Mucosa of descending colon (tissue), 3 donors: Measurements from ENCODE around the gene RSPH6A. TPM values are rescaled to one million over a fixed set of nuclear protein-coding genes. Genes with fewer than 3 reads are reported as not detected.

ENCODE experiments used
- ATAC-seq: fragments of 200-7000 bp; cut with Tn5 transposase; one replicate; pipeline ENCODE4 v1.9.1; 2020; ENCODE audit warnings: mild to moderate bottlenecking, moderate library complexity
- DNase-seq, 3 donors: peaks; one replicate each; pipeline ENCODE4 v3.0.0-alpha.2; 2020
- H3K36me3 ChIP-seq: fragments of 200-600 bp; one replicate; pipeline ENCODE4 v1.8.0; 2021; ENCODE audit warnings: low read depth, mild to moderate bottlenecking
- H3K4me1 ChIP-seq: fragments of 200-600 bp; one replicate; pipeline ENCODE4 v1.8.0; 2021; ENCODE audit warnings: low read depth, mild to moderate bottlenecking
- H3K4me3 ChIP-seq: fragments of 200-600 bp; one replicate; pipeline ENCODE4 v1.8.0; 2021; ENCODE audit warnings: mild to moderate bottlenecking
- H3K9me3 ChIP-seq: fragments of 200-600 bp; one replicate; pipeline ENCODE4 v1.8.0; 2021; ENCODE audit warnings: mild to moderate bottlenecking
- intact Hi-C, 2 donors: fragments of 100-400 bp; cut with DNase I in 1 of 2; cut with micrococcal nuclease in 1 of 2; formaldehyde crosslinking; loops; one replicate each; pipeline versions ENCODE4 v1.11.0 to v1.11.1; 2022; cut with DNase I, micrococcal nuclease
- long read RNA-seq, 2 donors: library from polyadenylated mRNA; unstranded; transcript quantifications; one replicate each; pipeline ENCODE4 v2.0.0, GENCODE V29; 2019 to 2021
- total RNA-seq, 3 donors: library from RNA; stranded (reverse); fragmentation: NEBNext Ultra II Directional in 2 of 3; extraction: Animal tissue kit (Norgen Biotek cat#: 25700) in 2 of 3; gene quantifications; one replicate each; pipeline versions ENCODE4 v1.2.1 to v1.2.4, GENCODE V29; 2021 to 2023
- TF ChIP-seq, protein P1 (sequence below): fragments of 200-600 bp; IDR thresholded peaks from one replicate; pipeline ENCODE4 v1.8.0; 2022; ENCODE audit warnings: antibody characterized with exemption, mild to moderate bottlenecking
- donor health status: DM: no; HTN: no; CAD: no; lungs with moderate emphysema.
- donor health status: DM: no; HTN: no; CAD: no.
- donor health status: DM: no; HTN: yes; CAD: no.

Gene RSPH6A
- under 1 TPM; 0.16 to 0.24 (median 0.20) TPM for total RNA-seq
- long read RNA-seq, donor 1, result 0 reads
- long read RNA-seq, donor 2, result 0 reads

DNA sequence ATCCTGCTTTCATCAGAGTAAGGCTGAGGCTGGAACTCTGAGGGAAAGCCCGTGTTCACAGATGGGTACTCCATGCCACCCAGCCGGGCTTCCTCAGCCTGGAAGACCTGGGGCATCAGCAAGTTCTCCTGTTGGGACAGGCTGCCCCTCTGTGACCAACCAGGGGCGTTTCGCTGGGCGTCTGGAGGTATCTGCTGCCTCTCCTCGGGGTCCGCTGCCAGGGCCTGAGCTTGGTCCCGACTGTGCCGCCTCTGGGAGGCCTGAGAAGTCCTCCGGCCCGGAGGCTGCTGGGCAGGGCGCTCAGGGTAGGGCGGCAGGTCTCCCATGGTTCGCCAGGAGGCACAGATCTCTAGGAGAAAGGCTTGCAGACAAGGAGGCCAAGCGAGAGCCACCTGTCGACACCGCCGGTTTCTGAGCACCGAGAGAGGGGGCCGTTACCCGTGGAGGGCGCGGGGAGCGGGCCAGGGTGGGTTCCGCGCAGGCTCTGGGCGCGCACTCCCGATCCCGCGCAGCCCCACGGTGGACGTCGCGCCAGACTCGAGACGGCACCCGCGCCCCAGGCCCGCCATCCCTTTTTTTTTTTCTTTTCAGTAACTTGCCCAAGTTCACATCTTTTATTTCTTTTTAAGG, at the start of gene RSPH6A:
Gene RSPH6A, minus strand, starts transcription at position 458 of the 630 bp plus-strand sequence. Its CDS starts 132 bp downstream, at position 326.
- TF ChIP-seq, protein P1, sequence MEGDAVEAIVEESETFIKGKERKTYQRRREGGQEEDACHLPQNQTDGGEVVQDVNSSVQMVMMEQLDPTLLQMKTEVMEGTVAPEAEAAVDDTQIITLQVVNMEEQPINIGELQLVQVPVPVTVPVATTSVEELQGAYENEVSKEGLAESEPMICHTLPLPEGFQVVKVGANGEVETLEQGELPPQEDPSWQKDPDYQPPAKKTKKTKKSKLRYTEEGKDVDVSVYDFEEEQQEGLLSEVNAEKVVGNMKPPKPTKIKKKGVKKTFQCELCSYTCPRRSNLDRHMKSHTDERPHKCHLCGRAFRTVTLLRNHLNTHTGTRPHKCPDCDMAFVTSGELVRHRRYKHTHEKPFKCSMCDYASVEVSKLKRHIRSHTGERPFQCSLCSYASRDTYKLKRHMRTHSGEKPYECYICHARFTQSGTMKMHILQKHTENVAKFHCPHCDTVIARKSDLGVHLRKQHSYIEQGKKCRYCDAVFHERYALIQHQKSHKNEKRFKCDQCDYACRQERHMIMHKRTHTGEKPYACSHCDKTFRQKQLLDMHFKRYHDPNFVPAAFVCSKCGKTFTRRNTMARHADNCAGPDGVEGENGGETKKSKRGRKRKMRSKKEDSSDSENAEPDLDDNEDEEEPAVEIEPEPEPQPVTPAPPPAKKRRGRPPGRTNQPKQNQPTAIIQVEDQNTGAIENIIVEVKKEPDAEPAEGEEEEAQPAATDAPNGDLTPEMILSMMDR, result no peak
- DNase-seq, result no peak
- Histone ChIP-seq H3K36me3 (no peaks in the 10 kb centered on the region), H3K9me3 (no peaks in the 10 kb centered on the region), H3K4me3 (no peak within 1 kb of the TSS), H3K4me1 (peaks cover 3% of the 10 kb centered on the region)
- intact Hi-C loops, result no loop called here
- no peak for ATAC-seq

DNA sequence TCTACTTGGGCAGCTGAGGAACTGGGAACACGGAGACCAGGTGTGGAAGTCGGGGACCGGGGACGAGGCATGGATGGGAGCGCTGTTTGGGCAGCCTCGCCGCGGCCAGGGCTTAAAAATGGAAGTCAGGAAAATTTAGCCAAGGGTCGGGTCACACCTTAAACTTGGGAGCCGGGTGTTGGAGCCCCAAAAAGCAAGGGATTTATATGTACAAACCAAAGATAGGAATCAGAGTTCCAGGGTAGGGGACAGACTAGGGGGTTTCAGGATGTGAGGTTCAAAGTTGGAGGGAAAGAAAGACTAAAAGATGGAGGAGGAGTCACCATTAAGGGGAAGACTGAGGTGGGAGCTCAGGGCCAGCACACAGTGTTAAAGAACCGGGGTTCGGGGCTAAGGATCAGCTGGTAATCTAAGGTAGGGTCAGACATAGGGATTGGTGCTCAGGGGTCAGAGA, 49.5 kb upstream of the RSPH6A start:
- intact Hi-C loops, result no loop called here
- ATAC-seq (no peak), DNase-seq (no peak)
- H3K36me3 ChIP-seq, result no peaks in the 10 kb centered on the region
- TF ChIP-seq, protein P1, result no peak
- peak overlapping the region; percentile 32 for H3K4me3 ChIP-seq
- H3K4me1 ChIP-seq, result peaks cover 23% of the 10 kb centered on the region
- no peaks in the 10 kb centered on the region for H3K9me3 ChIP-seq

DNA sequence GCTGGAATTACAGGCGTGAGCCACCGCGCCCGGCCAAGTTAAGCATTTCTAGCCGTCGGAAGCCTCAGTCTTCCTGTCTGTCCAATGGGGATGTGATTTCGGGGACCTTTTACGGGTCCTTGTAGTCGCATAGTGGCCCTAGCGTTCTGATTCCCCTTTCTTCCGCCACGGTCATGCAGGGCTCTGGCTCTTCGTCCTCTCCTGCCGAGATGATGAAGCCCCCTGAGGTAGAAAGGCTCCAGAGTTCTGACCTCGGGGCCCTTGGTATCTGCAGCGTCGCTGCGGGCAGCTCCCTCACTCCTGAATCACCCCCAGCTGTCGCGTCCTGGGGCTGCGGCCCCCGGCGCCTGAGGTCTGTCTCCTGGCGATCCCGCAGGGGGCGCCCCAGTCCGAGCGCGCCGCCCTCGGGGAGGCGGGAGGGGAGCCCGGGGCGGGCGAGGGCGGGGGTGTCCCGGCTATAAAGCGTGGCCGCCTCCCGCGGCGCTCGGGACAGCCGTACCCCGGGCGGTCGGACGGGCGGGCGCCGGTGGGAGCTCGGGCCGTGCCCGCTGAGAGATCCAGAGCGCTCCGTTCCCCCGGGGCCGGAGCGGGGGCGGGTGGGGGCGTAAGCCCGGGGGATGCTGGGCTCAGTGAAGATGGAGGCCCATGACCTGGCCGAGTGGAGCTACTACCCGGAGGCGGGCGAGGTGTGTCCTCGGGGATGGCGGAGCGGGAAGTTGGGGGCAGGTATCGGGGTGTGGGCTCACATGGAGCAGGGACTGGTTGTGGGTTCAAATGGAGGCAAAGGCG, 48.9 kb upstream of the RSPH6A start, which contains the start of gene FOXA3:
Gene FOXA3, plus strand, starts transcription at position 487 of the 789 bp plus-strand sequence. Its CDS starts 131 bp downstream, at position 618.
- TF ChIP-seq, protein P1, result peak; percentile 80
- H3K36me3 ChIP-seq, result no peaks in the 10 kb centered on the region
- intact Hi-C loops, result no loop called here
- peak; percentile 76 for ATAC-seq
- peak; percentile 74 to 90 (median 84) for DNase-seq
- H3K9me3 ChIP-seq, result no peaks in the 10 kb centered on the region
- H3K4me1 ChIP-seq, result peaks cover 23% of the 10 kb centered on the region
- peak within 1 kb of the TSS; percentile 81 for H3K4me3 ChIP-seq

DNA sequence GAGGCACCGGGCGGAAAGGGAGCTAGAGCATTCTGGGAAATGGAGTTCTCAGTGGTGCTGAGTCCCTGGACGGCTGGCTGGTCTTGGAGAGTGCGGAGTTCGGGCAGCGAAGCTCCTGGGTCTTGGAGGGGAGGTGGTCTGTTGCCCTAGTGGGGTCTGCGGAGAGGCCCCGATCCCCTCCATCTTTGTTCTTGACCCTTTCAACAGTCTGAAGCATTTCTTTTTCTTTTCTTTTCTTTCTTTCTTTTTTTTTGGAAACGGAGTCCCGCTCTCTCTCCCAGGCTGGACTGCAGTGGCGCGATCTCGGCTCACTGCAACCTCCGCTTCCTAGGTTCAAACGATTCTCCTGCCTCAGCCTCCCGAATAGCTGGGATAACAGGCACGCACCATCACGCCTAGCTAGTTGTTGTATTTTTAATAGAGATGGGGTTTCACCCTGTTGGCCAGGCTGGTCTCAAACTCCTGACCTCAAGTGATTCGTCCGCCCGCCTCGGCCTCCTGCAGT, 48.3 kb upstream of the RSPH6A start:
- intact Hi-C loops, result no loop called here
- peaks cover 23% of the 10 kb centered on the region for H3K4me1 ChIP-seq
- H3K4me3 ChIP-seq, result peak overlapping the region; percentile 81
- DNase-seq (no peak), ATAC-seq (no peak)
- TF ChIP-seq, protein P1, result no peak
- H3K9me3 ChIP-seq, result no peaks in the 10 kb centered on the region
- H3K36me3 ChIP-seq, result no peaks in the 10 kb centered on the region

DNA sequence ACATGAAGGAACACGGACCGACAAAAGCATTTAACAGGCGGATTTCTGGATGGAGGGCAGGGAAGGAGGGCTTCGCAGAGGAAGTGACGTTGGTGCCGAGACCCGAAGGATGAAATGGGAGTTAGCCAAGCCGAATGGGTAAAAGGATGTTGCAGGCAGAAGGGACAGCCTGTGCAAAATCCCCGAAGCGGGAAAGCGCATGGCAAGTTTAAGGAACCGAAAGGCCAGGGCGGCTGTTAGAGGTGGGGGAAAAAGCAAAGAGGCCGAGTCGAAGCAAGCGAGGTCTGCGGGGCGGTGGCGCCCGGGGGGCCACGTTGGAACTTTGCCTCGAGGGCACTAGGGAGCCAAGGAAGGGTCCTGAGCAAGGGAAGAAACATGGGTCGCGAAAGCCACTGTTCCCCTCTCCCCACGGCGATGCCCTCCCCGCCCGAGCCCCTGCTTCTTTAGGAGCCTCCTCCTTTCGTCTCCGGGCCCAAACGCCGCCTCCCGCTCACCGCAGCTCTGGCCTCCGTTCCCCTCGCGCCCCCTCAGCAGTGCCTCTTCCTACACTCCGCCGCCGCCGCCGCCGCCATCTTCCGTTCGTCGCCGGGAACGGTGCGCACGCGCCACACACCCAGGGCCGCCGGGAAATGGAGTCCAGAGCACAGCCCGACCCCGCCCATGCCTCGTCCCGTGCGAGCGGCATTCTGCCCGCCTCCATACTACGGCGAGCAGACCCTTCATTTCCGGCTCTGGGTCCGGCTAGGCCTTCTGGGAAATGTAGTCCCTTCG, 47.6 kb upstream of the RSPH6A start, which contains the start of gene SYMPK:
Gene SYMPK, minus strand, starts transcription at position 584 of the 771 bp plus-strand sequence. CDS start 8,652 bp downstream, outside the sequence.
- H3K9me3 ChIP-seq, result no peaks in the 10 kb centered on the region
- TF ChIP-seq, protein P1, result peak; percentile 3
- H3K36me3 ChIP-seq, result no peaks in the 10 kb centered on the region
- DNase-seq (peak; percentile 99 to 100 (median 99)), ATAC-seq (peak; percentile 89)
- peaks cover 23% of the 10 kb centered on the region for H3K4me1 ChIP-seq
- H3K4me3 ChIP-seq, result peak within 1 kb of the TSS; percentile 81
- intact Hi-C loops, result no loop called here
